NCI-H446 (cell line): ENCODE data around the gene DIP2C.
"Not testable (repeated sequence)": the region's sequence is repeated elsewhere in the genome, so short reads cannot be mapped to it uniquely, and the experiment has no call there.

Experiments used
- DNase-seq, 2 experiments: peaks; one replicate each; lab custom pipeline; 2025; lab: John Stamatoyannopoulos, UW

The DIP2C gene

GRCh38 chr10:482051-482501 is 207.4 kb downstream of the DIP2C start:
- DNase-seq, result no peak

- DNase-seq, result no peak
Measured at GRCh38 chr10:481628-482027, 207.8 kb downstream of the DIP2C start.

- DNase-seq, result peak in 1 of 2 experiments; percentile 34
Measured at GRCh38 chr10:480928-481552, 208.4 kb downstream of the DIP2C start.

- DNase-seq, result no peak
Measured at GRCh38 chr10:480498-480927, 209.0 kb downstream of the DIP2C start.

- not testable (repeated sequence) for DNase-seq
Measured at GRCh38 chr10:479706-480497, 209.6 kb downstream of the DIP2C start.

- DNase-seq, result no peak
Measured at GRCh38 chr10:478471-479245, 210.8 kb downstream of the DIP2C start.

GRCh38 chr10:477620-478019 is 211.8 kb downstream of the DIP2C start:
- no peak for DNase-seq

- no peak for DNase-seq
Measured at GRCh38 chr10:476455-476780, 213.1 kb downstream of the DIP2C start.

GRCh38 chr10:475709-476454 is 213.6 kb downstream of the DIP2C start:
- no peak for DNase-seq

- no peak for DNase-seq
Measured at GRCh38 chr10:474946-475345, 214.5 kb downstream of the DIP2C start.

GRCh38 chr10:474406-474805 is 215.1 kb downstream of the DIP2C start:
- no peak for DNase-seq

- no peak for DNase-seq
Measured at GRCh38 chr10:472241-472910, 217.1 kb downstream of the DIP2C start.

GRCh38 chr10:470339-471003 is 219.0 kb downstream of the DIP2C start:
- DNase-seq, result no peak

- DNase-seq, result no peak
Measured at GRCh38 chr10:469947-470338, 219.5 kb downstream of the DIP2C start.

- DNase-seq, result no peak
Measured at GRCh38 chr10:459743-460142, 229.7 kb downstream of the DIP2C start.

GRCh38 chr10:458421-458851 is 231.0 kb downstream of the DIP2C start:
- DNase-seq, result no peak

- no peak for DNase-seq
Measured at GRCh38 chr10:456486-456885, 233.0 kb downstream of the DIP2C start.

- no peak for DNase-seq
Measured at GRCh38 chr10:454860-455259, 234.6 kb downstream of the DIP2C start.

- DNase-seq, result no peak
Measured at GRCh38 chr10:453647-454046, 235.8 kb downstream of the DIP2C start.

GRCh38 chr10:452512-453426 is 236.7 kb downstream of the DIP2C start:
- DNase-seq, result no peak
